ENCODE results near the gene BID.
"Not testable (repeated sequence)": the region's sequence is repeated elsewhere in the genome, so short reads cannot be mapped to it uniquely, and the experiment has no call there.

Gene BID

DNA sequence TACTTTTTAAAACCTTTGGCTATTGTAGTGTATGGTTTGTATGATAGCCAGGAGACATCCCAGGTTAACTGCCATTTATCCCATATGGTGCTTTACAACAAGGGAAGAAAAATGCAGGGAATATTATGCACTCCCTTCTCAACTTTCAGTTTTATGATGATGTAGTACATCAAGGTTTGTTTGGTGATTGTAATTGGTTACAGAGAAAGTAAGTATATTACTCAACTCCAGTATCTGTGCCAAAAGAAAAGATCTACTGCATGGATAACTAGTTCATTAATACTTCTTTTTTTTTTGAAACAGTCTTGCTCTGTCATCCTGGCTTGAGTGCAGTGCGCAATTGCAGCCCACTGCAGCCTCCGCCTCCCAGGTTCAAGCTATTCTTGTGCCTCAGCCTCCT is 70.5 kb downstream of the BID start:
- no peak for DNase-seq (ENCODE audit: low spot score)

DNA sequence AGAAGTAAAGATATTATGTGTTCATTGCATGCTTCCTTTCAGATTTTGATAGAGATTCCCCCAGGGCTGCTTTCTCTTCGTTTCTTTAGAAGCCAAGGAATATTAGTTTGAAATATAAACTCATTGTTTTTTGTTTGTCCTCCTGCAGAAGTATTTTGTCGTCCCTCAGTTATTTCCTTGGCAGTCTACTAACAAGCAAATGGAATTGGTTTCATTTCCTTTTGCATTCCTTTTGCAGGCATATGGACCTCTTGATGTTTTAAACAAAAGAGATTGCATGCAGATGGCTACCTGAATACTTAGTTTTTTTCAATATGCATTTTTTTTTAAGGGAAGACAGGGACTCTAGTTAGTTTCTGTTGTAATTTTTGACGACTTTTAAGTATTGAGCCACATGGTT is 73.5 kb downstream of the BID start:
- DNase-seq (ENCODE audit: low spot score), result no peak

GRCh38 chr22:17699696-17700340 is 74.5 kb downstream of the BID start:
- DNase-seq (ENCODE audit: low spot score), result no peak

DNA sequence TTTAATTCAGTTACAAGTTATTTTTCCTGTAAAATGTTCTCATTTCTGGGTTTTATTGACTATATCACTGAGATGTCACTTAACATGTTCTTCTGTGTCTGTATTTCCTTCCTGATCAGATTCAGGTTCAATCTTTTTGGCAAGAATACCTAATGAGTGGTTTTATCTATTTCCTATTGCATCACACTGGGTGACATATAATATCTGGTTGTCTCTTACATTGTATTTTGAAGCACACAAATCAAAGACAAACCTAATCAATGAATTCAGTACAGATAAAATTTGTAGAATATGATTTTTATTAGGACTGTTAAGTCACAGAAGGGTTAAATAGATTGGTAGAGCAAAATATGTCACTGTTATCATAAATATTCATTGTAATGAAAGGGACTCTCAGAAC is 75.3 kb downstream of the BID start:
- no peak for DNase-seq (ENCODE audit: low spot score)

DNA sequence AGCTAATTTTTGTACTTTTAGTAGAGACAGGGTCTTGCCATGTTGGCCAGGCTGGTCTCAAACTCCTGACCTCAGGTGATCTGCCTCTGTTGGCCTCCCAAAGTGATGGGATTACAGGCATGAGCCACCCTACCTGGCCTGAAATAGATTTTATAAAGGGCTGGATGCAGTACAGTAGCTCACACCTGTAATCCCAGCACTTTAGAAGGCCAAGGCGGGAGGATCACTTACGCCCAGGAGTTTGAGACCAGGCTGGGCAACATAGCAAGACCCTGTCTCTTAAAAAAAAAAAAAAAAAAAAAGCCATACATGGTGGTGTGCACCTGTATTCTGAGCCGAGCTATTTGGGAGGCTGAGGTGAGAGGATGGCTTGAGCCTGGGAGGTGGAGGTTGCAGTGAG is 76.0 kb downstream of the BID start:
- DNase-seq (ENCODE audit: low spot score), result not testable (repeated sequence)

- not testable (repeated sequence) for DNase-seq (ENCODE audit: low spot score)
Observed at GRCh38 chr22:17697196-17697595, 77.1 kb downstream of the BID start.

DNA sequence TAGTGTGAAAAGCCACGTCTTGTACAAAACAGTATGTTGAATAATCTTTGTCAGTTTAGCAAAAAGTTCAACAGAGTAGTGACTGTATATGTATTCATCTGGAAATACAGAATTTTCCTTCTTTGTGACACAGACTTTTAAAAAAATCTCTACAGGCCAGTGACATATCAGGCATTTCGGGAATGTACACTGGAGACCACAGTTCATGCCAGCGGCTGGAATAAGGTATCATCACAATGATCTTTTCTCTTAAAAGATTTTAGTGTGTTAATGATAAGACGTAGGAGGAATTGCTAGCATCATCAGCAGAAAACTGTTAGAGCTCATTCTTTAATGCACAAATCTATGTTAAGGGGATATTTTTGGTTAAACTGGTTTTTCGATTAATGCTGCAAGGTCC is 78.3 kb downstream of the BID start:
- no peak for DNase-seq (ENCODE audit: low spot score)

GRCh38 chr22:17694752-17695151 is 79.5 kb downstream of the BID start:
- no peak for DNase-seq (ENCODE audit: low spot score)

DNA sequence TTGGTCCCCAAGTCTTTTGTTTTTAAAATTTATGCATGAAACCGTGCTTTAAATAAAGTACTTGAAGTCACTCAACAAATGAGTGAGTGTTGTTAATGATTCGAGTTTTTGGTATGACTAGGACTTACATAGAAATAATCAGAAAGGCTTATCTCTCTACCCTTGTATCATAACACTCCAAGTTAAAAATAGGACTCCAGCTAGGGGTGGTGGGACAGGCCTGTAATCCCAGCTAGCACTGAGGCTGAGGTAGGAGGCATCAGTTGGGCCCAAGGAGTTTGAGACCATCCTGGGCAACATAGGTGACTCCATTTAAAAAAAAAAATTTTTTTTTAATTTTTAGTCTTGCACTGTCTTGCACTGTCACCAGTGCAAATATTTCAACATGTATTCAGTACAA is 80.1 kb downstream of the BID start:
- no peak for DNase-seq (ENCODE audit: low spot score)

DNA sequence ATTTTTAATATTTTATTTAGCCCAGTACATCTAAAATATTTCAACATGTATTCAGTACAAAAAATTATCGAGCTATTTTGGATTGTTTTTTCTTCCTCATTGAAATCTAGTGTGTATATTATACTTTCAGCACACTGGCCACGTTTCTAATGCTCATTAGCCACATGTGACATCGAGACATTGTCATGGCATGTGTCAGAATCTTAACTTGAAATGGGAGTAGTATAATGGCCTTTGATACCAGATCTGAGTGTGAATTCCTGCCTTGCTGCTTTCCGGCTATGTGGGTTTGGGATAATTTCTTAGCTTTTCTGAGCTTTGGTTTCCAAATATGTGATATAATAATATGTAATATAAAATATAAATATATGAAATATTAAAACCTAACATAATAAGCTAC is 81.4 kb downstream of the BID start:
- DNase-seq (ENCODE audit: low spot score), result no peak

DNA sequence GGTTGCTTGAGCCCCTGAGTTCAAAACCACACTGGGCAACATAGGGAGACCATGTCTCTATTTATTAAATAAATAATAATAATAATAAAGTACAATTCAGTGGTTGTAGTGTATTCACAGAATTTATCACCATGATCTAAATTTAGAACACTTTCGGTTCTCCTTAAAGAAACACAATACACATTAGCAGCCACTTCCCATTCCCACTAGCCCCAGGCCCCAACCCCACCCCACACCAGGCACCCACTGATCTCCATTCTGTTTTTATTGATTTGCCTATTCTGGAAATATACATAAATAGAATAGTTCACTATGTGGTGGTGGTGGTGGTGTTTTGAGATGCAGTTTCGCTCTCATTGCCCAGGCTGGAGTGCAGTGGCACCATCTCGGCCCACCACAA is 90.0 kb downstream of the BID start:
- no peak for DNase-seq (ENCODE audit: low spot score)
